ENCODE measurements around the gene FKBP6.

The FKBP6 gene

DNA sequence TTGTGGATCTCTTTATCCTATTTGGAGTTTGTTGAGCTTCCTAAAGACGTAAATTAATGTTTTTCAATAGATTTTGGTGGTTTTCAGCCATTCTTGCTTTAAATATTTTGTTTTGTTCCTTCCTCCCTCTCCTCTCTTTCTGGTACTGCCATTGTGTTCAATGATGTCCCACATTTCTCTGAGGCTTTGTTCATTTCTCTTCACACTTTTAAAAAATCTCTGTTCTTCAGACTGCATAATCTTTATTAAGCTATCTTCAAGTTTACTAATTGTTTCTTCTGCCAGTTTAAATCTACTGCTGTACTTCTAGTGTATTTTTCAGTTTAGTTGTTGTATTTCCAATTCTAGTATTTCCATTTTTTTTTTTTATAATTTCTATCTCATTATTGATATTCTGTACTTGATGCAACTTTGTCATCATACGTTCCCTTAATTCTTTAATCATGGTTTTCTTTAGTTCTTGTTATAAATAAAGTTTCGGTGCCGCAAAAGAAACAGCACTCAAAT lies 60.0 kb downstream of the FKBP6 start:
- no peak for TF ChIP-seq ARNT (IDR thresholded peaks at IDR 0.05)
- no peak for TF ChIP-seq LEF1 (IDR thresholded peaks at IDR 0.05; ENCODE audit: borderline replicate concordance)
- TF ChIP-seq TARDBP (IDR thresholded peaks at IDR 0.05) = no peak
- no peak for TF ChIP-seq SUZ12 (IDR thresholded peaks at IDR 0.05)
- no peak for TF ChIP-seq BHLHE40 (IDR thresholded peaks at IDR 0.05; ENCODE audit: borderline replicate concordance)
- TF ChIP-seq FOXM1 (IDR thresholded peaks at IDR 0.05; ENCODE audit: borderline replicate concordance) = no peak
- TF ChIP-seq FOXA1 (IDR thresholded peaks at IDR 0.05) = no peak
- TF ChIP-seq HDGF (IDR thresholded peaks at IDR 0.05; ENCODE audit: borderline replicate concordance) = no peak
- no peak for TF ChIP-seq ZNF384 (IDR thresholded peaks at IDR 0.05)
- no peak for TF ChIP-seq ELF4 (IDR thresholded peaks at IDR 0.05)
- TF ChIP-seq NFRKB (IDR thresholded peaks at IDR 0.05) = no peak
- no peak for TF ChIP-seq SP1 (IDR thresholded peaks at IDR 0.05)
- no peak for TF ChIP-seq CTBP1 (IDR thresholded peaks at IDR 0.05; ENCODE audit: borderline replicate concordance)
- TF ChIP-seq, protein P1, sequence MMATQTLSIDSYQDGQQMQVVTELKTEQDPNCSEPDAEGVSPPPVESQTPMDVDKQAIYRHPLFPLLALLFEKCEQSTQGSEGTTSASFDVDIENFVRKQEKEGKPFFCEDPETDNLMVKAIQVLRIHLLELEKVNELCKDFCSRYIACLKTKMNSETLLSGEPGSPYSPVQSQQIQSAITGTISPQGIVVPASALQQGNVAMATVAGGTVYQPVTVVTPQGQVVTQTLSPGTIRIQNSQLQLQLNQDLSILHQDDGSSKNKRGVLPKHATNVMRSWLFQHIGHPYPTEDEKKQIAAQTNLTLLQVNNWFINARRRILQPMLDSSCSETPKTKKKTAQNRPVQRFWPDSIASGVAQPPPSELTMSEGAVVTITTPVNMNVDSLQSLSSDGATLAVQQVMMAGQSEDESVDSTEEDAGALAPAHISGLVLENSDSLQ (IDR thresholded peaks at IDR 0.05) = no peak
- TF ChIP-seq L3MBTL2 (conservative IDR thresholded peaks at IDR 0.05) = no peak
- no peak for TF ChIP-seq FOXK2 (IDR thresholded peaks at IDR 0.05)
- no peak for DNase-seq (ENCODE audit: extremely low spot score)
- ChIA-PET CTCF (interaction anchor here (0.6 kb wide), 1 partner anchor 44 kb away, joined by 11 read pairs; no protein-coding TSS in a partner anchor), POLR2A (no interaction called here)

DNA sequence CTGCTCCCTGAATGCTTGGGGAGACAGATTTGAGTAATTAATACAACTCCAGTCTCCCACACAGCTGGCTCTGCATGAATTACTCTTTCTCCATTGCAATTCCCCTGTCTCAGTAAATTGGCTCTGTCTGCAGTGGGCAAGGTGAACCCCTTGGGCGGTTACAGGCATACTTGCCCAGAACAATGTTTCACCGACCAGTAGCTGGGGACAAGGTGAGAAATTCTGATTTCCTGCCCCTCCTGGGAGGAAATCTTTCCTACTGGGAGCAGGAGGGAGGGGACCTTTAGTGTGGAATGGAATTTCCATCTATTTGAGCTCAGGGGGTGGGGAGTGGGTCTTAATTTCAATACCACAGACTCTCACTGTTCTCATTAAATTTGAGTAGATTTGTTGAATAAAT lies 63.4 kb downstream of the FKBP6 start:
- TF ChIP-seq FOXA1 (IDR thresholded peaks at IDR 0.05) (no peak), CTBP1 (IDR thresholded peaks at IDR 0.05; ENCODE audit: borderline replicate concordance) (no peak), ELF4 (IDR thresholded peaks at IDR 0.05) (no peak), SP1 (IDR thresholded peaks at IDR 0.05) (no peak)
- CTCF ChIA-PET = no interaction called here
- DNase-seq (ENCODE audit: extremely low spot score) = no peak
- POLR2A ChIA-PET = no interaction called here

DNA sequence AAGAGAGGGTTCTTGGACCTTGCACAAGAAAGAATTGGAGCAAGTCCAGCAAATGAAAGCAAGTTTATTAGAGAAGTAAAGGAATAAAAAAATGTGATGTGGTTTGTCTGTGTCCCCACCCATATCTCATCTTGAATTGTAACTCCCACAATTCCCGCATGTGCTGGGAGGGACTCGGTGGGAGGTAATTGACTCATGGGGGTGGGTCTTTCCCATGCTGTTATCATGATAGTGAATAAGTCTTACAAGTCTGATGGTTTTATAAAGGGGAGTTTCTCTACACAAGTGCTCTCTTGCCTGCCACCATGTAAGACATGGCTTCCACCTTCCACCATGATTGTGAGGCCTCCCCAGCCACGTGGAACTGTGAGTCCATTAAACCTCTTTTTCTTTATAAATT lies 66.5 kb downstream of the FKBP6 start:
- ChIA-PET POLR2A (no interaction called here), CTCF (no interaction called here)
- TF ChIP-seq ZNF384 (IDR thresholded peaks at IDR 0.05) (no peak), FOXM1 (IDR thresholded peaks at IDR 0.05; ENCODE audit: borderline replicate concordance) (no peak), ARNT (IDR thresholded peaks at IDR 0.05) (no peak), CTBP1 (IDR thresholded peaks at IDR 0.05; ENCODE audit: borderline replicate concordance) (no peak), TARDBP (IDR thresholded peaks at IDR 0.05) (no peak), ELF4 (IDR thresholded peaks at IDR 0.05) (no peak), FOXA1 (IDR thresholded peaks at IDR 0.05) (no peak), SP1 (IDR thresholded peaks at IDR 0.05) (no peak)
- no peak for DNase-seq (ENCODE audit: extremely low spot score)

DNA sequence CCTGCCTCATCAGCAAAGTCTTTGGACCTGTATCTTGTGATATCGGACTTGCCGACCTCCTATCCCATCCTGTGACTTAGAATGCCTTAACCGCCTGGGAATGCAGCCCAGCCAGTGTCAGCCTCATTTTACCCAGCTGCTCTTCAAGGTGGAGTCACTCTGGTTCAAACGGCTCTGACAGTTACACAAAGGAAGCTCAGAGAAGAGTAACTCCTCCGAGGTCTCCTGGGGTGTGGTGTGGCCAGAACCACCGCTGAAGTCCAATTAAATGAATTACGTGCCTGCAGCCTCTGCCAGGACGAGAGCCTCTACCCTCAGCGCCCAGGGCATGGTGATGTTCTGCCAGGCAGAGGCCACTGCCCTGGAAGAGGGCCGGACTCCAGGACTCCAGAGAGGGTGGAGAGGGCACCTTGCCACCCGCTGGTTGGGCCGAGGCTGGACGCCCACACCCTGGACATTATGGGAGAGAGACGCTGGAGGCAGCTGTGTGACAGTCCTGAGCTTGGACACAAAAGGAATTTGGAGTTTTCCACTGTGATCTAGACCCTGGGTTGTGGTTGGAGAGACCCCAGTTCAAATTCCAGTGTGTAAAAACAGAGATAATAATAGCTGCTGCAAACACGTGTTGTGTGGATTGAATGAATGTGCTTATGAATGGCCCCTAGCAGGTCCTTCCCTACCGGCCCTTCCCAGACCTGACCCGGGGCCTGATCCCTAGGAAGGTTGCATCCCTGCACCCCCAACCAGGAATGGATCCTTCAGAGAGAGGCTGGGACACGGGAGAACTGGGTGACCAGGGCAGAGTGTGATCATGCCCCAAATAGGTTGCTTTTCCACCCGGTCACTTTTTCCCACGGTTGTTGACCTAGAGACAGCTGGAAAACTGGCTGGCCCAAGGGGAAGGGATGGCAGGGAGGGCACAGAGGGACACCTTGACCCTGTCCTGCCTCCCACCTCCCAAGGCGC lies 67.9 kb downstream of the FKBP6 start:
- DNase-seq (ENCODE audit: extremely low spot score) = no peak
- POLR2A ChIA-PET = no interaction called here
- CTCF ChIA-PET = no interaction called here
- TF ChIP-seq BHLHE40 (IDR thresholded peaks at IDR 0.05; ENCODE audit: borderline replicate concordance) = no peak
- TF ChIP-seq NFRKB (IDR thresholded peaks at IDR 0.05) = no peak
- TF ChIP-seq FOXM1 (IDR thresholded peaks at IDR 0.05; ENCODE audit: borderline replicate concordance) = no peak
- TF ChIP-seq LEF1 (IDR thresholded peaks at IDR 0.05; ENCODE audit: borderline replicate concordance) = no peak
- no peak for TF ChIP-seq ELF4 (IDR thresholded peaks at IDR 0.05)
- TF ChIP-seq ARNT (IDR thresholded peaks at IDR 0.05) = no peak
- no peak for TF ChIP-seq CTBP1 (IDR thresholded peaks at IDR 0.05; ENCODE audit: borderline replicate concordance)
- no peak for TF ChIP-seq SP1 (IDR thresholded peaks at IDR 0.05)
- TF ChIP-seq, protein P1 (IDR thresholded peaks at IDR 0.05) = no peak

DNA sequence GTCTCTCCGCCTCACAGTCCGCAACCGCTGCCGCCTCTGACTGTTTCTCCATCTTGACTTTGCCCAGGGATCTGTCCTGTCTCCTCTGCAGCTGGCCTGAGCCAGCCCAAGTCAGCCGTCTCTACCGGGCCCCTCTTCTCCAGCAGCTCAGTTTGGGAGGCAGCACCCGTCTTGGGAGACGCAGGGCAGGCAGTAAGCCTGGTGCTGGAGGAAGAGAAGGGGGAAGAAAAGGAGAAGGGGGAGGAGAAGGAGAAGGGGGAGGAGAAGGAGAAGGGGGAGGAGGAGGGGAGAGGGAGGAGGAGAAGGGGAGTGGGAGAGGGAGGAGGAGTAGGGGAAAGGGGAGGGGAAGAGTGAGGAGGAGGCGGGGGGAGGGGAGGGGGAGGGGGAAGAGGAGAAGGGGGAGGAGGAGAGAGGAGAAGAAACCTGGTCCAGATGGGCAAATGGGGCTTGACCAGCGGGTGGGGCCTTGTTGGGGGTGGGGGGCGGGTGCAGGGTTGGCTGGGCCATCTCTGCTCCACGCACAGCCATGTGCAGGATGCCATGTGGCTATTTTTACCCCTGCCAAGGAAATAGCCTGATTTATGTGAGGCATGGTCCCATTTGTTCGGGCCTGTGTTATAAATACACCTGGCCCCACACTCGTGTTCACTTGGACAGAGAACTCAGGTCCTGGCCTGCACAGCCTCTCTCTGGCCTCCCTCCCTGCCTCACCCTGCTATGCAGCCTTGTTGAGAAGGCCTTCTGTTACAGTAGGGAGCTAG lies 69.7 kb downstream of the FKBP6 start:
- POLR2A ChIA-PET = no interaction called here

More for the DNA sequence above, 69.7 kb downstream of the FKBP6 start:
- CTCF ChIA-PET = interaction anchor here (0.7 kb wide), 1 partner anchor 72 kb away, joined by 3 read pairs; no protein-coding TSS in a partner anchor
- no peak for TF ChIP-seq TARDBP (IDR thresholded peaks at IDR 0.05)
- no peak for TF ChIP-seq L3MBTL2 (conservative IDR thresholded peaks at IDR 0.05)
- no peak for TF ChIP-seq FOXA1 (IDR thresholded peaks at IDR 0.05)
- TF ChIP-seq BHLHE40 (IDR thresholded peaks at IDR 0.05; ENCODE audit: borderline replicate concordance) = no peak
- TF ChIP-seq ARNT (IDR thresholded peaks at IDR 0.05) = no peak
- no peak for TF ChIP-seq FOXK2 (IDR thresholded peaks at IDR 0.05)
- TF ChIP-seq FOXM1 (IDR thresholded peaks at IDR 0.05; ENCODE audit: borderline replicate concordance) = no peak
- no peak for TF ChIP-seq SP1 (IDR thresholded peaks at IDR 0.05)
- TF ChIP-seq LEF1 (IDR thresholded peaks at IDR 0.05; ENCODE audit: borderline replicate concordance) = no peak
- TF ChIP-seq HDGF (IDR thresholded peaks at IDR 0.05; ENCODE audit: borderline replicate concordance) = no peak
- no peak for DNase-seq (ENCODE audit: extremely low spot score)

Data from HEK293T (cell line).